Astrocyte of the cerebellum (primary cell): ENCODE measurements around the gene PRMT2.

Source experiments
- DNase-seq: peaks from one replicate; pipeline ENCODE4 v3.0.0-alpha.2; 2011; ENCODE audit warnings: low read depth
- H3K4me3 ChIP-seq: 2 replicates; pipeline ENCODE4 v1.5.1; 2011; ENCODE audit warnings: mild to moderate bottlenecking, low read depth, low read length, moderate library complexity
- in situ Hi-C: cut with HindIII; loops from 2 replicates; pipeline ENCODE4 v1.10.0; 2017; ENCODE audit warnings: low sequenced_read_pairs
- TF ChIP-seq, protein P1 (sequence below): IDR thresholded peaks from 2 replicates; pipeline ENCODE4 v1.5.1; 2012; ENCODE audit warnings: low read length, low read depth, moderate library complexity, mild to moderate bottlenecking; ENCODE audit errors: missing control alignments

The PRMT2 gene

DNA sequence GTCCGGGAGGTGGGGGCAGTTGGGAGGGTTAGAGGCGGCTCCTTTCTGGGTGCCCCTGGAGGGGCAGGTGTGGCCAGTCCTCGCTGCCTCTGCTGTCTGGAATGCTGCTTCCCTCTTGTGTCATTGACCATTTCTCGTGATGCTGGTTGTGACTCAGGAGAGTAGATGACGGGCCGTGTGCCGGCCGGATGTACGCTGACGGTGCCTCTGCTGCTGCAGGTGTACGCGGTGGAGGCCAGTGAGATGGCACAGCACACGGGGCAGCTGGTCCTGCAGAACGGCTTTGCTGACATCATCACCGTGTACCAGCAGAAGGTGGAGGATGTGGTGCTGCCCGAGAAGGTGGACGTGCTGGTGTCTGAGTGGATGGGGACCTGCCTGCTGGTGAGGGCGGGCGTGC, 13.9 kb downstream of the PRMT2 start:
- in situ Hi-C loops = no loop called here
- TF ChIP-seq, protein P1, sequence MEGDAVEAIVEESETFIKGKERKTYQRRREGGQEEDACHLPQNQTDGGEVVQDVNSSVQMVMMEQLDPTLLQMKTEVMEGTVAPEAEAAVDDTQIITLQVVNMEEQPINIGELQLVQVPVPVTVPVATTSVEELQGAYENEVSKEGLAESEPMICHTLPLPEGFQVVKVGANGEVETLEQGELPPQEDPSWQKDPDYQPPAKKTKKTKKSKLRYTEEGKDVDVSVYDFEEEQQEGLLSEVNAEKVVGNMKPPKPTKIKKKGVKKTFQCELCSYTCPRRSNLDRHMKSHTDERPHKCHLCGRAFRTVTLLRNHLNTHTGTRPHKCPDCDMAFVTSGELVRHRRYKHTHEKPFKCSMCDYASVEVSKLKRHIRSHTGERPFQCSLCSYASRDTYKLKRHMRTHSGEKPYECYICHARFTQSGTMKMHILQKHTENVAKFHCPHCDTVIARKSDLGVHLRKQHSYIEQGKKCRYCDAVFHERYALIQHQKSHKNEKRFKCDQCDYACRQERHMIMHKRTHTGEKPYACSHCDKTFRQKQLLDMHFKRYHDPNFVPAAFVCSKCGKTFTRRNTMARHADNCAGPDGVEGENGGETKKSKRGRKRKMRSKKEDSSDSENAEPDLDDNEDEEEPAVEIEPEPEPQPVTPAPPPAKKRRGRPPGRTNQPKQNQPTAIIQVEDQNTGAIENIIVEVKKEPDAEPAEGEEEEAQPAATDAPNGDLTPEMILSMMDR = no peak
- no peak for DNase-seq
- no peak overlapping the region for H3K4me3 ChIP-seq

DNA sequence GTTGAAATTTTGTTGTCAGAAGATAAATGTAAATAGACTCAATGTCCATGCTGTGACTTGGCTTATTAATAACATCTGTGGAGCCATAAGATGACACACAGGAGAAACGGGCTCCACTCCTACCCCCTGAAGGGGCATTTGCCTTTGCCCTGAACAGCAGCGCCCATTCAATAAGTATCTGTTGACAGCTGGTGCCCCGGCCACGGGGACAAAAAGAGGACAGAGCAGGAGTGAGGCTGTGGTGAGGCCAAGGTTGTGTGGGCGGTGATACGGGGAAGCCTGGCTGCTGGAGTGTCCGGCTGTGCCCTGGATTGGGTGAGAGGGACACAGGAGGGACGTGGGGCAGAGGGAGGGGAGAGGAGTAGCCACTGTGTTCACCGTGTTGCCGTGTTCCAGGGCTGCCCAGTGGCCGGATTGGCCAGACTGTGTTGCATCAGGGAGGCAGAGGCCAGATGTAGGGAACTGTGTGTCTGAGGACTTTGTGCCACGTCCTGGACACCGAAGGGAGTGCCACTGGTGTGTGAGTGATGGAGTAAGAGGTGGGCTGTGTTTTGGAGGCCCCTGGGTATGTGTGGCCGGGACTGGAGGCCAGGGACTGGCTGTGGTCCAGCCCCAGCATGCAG, 15.1 kb downstream of the PRMT2 start:
- TF ChIP-seq, protein P1 = no peak
- DNase-seq = no peak
- H3K4me3 ChIP-seq = no peak overlapping the region
- in situ Hi-C loops = no loop called here

DNA sequence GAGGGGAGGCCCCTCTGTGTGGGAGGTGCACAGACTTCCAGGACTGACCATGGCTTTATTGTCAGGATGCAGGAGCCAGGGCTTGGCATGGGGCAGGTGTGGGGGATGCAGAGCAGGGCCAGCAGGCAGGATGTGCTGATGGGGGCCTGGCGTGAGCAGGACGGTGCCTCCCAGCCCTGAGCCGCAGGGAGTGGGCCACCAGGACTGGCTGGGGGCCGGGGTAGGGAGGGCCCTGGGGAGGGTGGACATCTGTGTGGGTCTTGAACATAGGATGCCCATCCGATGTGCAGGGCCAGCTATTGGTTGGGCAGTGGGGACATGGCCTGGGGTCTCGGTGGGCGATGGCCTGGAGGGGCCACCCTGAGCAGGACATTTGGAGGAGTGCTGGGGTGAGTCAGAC, 15.6 kb downstream of the PRMT2 start:
- DNase-seq = no peak
- no peak overlapping the region for H3K4me3 ChIP-seq
- TF ChIP-seq, protein P1 = no peak
- in situ Hi-C loops = no loop called here

DNA sequence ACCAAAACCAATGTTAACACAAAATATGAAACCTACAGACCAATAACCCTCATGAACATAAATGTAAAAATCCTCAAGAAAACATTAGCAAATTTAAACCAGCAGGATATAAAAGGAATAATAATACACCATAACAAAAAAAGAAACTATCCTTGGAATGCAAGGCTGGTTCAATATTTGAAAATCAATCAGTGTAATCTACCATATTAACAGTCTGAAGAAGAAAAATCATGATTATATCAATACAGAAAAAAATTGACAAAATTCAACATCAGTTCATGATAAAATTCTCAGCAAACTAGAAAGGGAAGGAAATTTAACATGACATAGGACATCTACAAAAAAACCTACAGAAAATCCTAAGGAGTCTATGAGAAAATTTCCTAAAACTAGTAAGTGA, 19.8 kb downstream of the PRMT2 start:
- TF ChIP-seq, protein P1 = no peak
- in situ Hi-C loops = no loop called here

GRCh38 chr21:46656820-46657219, 21.3 kb downstream of the PRMT2 start:
- H3K4me3 ChIP-seq = no peak overlapping the region
- no peak for DNase-seq
- TF ChIP-seq, protein P1 = no peak
- in situ Hi-C loops = no loop called here

More for the DNA sequence above, 19.8 kb downstream of the PRMT2 start:
- no peak overlapping the region for H3K4me3 ChIP-seq
- no peak for DNase-seq

DNA sequence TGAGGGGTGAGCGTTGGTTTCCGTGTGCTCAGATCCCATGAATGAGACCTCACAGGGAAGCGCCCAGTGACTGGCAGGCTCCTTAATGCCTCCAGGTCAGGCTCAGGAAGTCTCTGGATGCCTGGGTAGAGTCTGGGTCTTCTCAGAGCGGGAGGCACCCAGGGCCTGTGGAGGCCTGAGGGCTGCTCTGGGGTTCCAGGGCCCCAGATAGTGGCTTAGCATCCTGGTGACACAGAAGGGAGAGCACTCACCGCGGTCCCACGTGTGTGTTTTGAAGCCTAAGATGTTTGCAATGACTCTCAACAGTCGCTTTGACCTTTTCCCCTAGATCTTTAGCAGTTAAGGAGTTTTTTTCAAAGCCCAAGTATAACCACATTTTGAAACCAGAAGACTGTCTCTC, 25.0 kb downstream of the PRMT2 start:
- in situ Hi-C loops = no loop called here
- no peak overlapping the region for H3K4me3 ChIP-seq
- no peak for DNase-seq
- TF ChIP-seq, protein P1 = no peak
